Activated CD4-positive, alpha-beta T cell treated with anti-CD3 and anti-CD28 coated beads for 24 hours (primary cell): ENCODE results near the gene RAPGEFL1.
"Not testable (repeated sequence)": the region's sequence is repeated elsewhere in the genome, so short reads cannot be mapped to it uniquely, and the experiment has no call there.

Experiments
- DNase-seq, 2 donors: peaks; one replicate each; pipeline ENCODE4 v3.0.0-alpha.2; 2020; ENCODE audit warnings: low read depth in 2 of 2

The RAPGEFL1 gene

GRCh38 chr17:40173778-40174135, 3.5 kb upstream of the RAPGEFL1 start:
- DNase-seq: no peak

GRCh38 chr17:40174514-40174913, 2.8 kb upstream of the RAPGEFL1 start:
- DNase-seq: no peak

- DNase-seq: no peak
These were observed 1.1 kb upstream of the RAPGEFL1 start for GRCh38 chr17:40175928-40176753.

DNA sequence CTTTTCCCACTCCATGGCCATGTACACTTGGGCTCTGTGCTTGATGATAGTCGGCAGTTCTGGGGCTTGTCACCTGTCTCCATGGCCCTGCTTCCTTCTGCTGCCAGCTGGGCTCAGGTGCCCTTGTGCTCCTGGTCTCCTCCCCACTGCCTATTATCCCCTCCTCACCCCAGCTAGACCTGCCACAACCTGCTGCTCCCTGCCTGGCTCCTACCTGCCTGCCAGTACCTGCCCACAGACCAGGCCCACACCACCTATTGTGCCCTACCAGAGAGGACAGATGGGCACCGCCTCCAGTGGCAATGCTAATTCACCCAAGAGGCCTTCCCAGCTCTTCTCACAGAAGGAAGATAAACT, 538 bp upstream of the RAPGEFL1 start:
- DNase-seq: no peak

- no peak for DNase-seq
These were observed 841 bp downstream of the RAPGEFL1 start for GRCh38 chr17:40178021-40178601.

GRCh38 chr17:40178660-40179059, 1.4 kb downstream of the RAPGEFL1 start:
- no peak for DNase-seq

DNA sequence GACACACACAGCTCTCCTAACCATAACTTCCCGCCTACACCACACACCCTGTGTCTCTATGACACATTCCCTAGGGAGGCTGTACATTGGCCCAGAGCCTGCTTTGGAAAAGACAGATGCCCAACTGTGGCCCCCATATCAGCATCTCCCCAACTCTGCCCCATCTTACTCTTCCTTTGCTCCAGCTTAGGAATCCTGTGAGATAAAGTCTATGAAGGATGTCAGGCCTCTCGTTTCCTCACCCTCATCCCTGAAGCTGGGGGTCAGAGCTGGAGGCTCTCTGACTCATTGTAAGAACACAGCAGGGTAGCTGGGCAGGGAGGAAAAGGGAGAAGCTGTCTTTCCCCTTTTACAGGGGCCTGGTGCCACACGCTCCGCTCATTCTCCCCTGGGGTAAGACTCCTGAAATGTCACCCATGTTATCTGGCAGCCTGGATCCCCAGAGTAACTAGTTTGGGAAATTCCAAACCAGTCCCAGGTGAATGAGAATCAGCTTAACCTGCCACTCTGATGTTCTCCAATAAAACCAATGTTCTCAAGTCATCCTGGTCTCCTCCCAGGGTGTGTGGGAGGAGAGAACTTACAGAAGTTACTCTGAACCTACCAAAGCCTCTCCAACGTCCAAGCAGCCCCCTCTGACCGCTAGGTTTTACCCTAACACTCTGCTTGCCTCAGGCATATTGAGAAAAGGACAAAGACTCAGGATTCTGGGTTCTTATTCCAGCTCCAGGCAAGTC, 2.8 kb downstream of the RAPGEFL1 start:
- DNase-seq: no peak

DNA sequence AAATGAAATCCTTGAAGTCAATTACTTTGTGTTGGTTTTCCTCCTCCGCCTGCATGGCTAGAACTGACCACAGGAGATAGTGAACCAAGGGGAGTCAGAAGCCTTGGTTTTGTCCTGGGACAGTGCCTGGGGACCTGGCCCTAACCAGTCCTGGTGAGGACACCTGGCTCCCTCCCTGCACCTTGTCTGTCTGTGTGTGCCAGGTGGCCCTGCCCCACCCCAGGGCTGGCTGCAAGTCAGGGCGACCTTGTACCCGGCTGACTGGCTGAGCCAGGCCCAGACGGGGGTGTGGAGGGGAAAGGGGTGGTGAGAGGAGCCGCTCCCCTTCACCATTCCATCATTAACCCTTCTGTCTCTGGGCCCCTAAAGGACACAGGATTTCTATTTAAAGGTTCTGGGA, 3.4 kb downstream of the RAPGEFL1 start:
- DNase-seq: no peak

DNA sequence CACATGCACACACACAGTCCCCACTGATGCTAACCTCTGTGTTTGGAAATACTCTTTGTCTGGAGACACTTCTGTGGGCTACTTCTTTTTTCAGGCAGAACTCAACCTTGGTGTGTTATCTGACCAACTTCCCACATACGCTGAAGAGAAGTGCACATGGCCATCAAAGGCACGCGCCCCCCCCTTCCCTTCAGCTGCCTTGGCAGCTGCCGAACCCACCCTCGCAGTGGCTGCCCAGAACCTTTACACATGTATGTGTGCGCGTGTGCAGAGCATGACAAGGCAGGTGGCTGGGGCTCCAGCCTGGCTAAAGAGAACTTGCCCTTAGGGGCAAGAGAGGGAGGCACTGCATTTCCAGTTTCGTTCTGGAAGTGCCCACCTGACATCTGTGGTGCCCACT, 3.9 kb downstream of the RAPGEFL1 start:
- DNase-seq: no peak

GRCh38 chr17:40182606-40183005, 5.3 kb downstream of the RAPGEFL1 start:
- DNase-seq: no peak

GRCh38 chr17:40187238-40187637, 10.0 kb downstream of the RAPGEFL1 start:
- DNase-seq: no peak

DNA sequence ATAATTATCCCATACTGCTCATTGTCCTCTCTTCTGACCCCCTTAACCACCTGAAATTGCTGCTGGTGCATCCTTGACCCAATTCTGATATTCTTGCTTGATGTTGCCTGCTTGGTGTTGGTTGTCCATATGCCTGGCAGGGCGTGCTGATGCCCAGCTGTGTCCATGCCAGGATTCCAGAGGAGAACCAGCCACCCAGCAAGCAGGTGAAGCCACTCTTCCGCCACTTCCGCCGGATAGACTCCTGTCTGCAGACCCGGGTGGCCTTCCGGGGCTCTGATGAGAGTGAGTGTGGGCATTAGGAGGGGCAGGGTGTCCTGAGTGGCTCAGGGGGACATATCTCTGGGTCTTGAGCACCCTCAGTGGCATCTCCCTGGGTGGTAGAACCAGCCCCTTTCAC, 11.4 kb downstream of the RAPGEFL1 start:
- DNase-seq: no peak

DNA sequence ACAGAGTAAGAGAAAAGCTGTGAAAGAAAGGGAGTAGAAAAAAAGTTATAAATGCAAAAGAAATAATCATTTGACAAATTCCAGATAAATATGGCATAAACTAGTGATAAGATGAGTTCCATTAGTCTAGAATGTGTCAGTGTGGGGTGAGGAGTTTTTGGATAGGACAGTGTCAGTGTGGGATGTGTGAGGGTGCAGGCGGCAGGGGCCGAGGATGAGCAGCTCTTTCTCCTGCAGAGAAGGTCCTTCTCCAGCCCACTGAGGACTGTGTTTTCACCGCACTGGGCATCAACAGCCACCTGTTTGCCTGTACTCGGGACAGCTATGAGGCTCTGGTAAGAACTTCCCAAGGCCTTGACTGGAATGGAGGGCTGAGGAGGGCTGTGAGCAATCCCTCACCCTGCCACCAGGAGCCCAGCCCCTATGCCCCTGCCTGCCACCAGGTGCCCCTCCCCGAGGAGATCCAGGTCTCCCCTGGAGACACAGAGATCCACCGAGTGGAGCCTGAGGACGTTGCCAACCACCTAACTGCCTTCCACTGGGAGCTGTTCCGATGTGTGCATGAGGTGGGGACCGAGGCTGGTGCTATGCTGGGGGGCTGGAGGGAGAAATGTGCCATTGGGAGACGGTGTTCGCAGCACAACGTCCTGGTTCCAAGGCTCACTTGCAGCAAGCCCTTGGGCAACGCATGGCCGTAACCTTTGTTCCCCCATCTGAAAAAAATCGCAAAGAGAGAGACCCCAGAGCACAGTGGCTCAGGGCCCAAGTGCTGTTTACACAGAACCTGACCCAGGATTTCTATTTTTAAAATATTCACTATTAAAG, 13.1 kb downstream of the RAPGEFL1 start:
- peak in 1 of 2 donors; percentile 22 for DNase-seq

- DNase-seq: peak; percentile 33 to 49
These were observed 14.3 kb downstream of the RAPGEFL1 start for GRCh38 chr17:40191237-40192208.

- DNase-seq: no peak
These were observed 15.7 kb downstream of the RAPGEFL1 start for GRCh38 chr17:40192961-40193360.

DNA sequence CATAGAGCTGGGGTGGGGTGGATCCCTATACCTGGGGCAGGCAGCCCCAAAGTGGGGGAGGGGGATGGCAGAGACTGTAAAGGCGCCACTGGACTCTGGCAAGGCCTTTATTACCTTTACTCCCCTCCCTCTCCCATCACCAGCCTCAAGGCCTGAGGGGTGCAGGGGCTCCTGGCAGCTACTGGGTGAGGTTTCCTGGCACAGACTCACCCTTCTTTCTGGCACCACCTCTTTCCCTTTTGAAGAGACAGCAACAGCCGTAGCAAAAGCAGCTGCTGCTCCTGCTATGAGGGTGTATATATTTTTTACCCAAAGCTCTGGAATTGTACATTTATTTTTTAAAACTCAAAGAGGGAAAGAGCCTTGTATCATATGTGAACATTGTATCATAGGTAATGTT, 17.6 kb downstream of the RAPGEFL1 start:
- no peak for DNase-seq

GRCh38 chr17:40197550-40197949, 20.3 kb downstream of the RAPGEFL1 start:
- DNase-seq: no peak

DNA sequence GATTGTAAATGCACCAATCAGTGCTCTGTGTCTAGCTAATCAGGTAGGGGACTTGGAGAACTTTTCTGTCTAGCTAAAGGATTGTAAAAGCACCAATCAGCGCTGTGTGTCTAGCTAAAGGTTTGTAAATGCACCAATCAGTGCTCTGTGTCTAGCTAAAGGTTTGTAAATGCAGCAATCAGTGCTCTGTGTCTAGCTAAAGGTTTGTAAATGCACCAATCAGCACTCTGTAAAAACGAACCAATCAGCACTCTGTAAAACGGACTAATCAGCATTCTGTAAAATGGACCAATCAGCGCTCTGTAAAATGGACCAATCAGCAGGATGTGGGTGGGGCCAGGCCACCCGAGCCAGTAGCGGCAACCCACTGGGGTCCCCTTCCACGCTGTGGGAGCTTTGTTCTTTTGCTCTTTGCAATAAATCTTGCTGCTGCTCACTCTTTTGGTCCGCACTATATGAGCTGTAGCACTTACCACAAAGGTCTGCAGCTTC, 20.7 kb downstream of the RAPGEFL1 start:
- not testable (repeated sequence) for DNase-seq

- no peak for DNase-seq
These were observed 21.3 kb downstream of the RAPGEFL1 start for GRCh38 chr17:40198576-40198975.

- DNase-seq: no peak
These were observed 25.9 kb downstream of the RAPGEFL1 start for GRCh38 chr17:40203131-40203530.

DNA sequence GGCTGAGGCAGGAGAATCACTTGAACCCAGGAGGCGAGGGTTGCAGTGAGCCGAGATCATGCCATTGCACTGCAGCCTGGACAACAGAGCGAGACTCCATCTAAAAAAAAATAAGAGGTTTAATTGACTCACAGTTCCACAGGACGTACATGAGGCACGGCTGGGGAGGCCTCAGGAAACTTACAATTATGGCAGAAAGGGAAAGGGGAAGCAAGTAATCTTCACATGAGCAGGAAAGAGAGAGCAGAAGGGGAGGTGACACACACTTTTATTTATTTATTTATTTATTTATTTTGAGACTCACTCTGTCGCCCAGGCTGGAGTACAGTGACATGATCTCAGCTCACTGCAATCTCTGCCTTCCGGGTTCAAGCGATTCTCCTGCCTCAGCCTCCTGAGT, 28.9 kb downstream of the RAPGEFL1 start:
- DNase-seq: not testable (repeated sequence)
